Measurements from ENCODE around the gene ZNF70. TPM values are rescaled to one million over a fixed set of nuclear protein-coding genes. Genes with fewer than 3 reads are reported as not detected.

The ZNF70 gene
- total and polyA plus RNA-seq, 12 donors = 0.94 to 6.1 (median 4.6) TPM

GRCh38 chr22:23787910-23788309 lies 37.0 kb upstream of the ZNF70 start:
- H3K27me3 ChIP-seq = no peaks in the 10 kb centered on the region
- no peak for DNase-seq
- WGBS, 4 donors = 62 to 75% (median 63%) methylated on average over 3 of the region's 3 CpGs
- no peaks in the 10 kb centered on the region for H3K9me3 ChIP-seq (replicated peaks in 1 of 3)
- peaks cover 46 to 56% of the 10 kb centered on the region in 2 donors for H3K4me1 ChIP-seq (replicated peaks in 1 of 2)
- H3K36me3 ChIP-seq (replicated peaks in 1 of 2) = peaks cover 0 to 9% of the 10 kb centered on the region in 2 donors
- peak overlapping the region in 1 of 5 donors; percentile 100 for H3K27ac ChIP-seq
- intact Hi-C loops (cut with DNase I) = no loop called here
- TF ChIP-seq POLR2A (IDR thresholded peaks at IDR 0.05) (no peak), CTCF (IDR thresholded peaks at IDR 0.05) (no peak)
- H3K4me3 ChIP-seq = peak overlapping the region in 3 of 4 donors; percentile 39 to 76 (median 52)

GRCh38 chr22:23787600-23787896 lies 36.6 kb upstream of the ZNF70 start:
- H3K27me3 ChIP-seq = no peaks in the 10 kb centered on the region
- H3K9me3 ChIP-seq (replicated peaks in 1 of 3) = no peaks in the 10 kb centered on the region
- 1 to 15% (median 2%) methylated on average over 4 to 5 of the region's 5 CpGs for WGBS, 4 donors
- TF ChIP-seq CTCF (IDR thresholded peaks at IDR 0.05) (no peak), POLR2A (IDR thresholded peaks at IDR 0.05) (no peak)
- H3K4me1 ChIP-seq (replicated peaks in 1 of 2) = peaks cover 46 to 56% of the 10 kb centered on the region in 2 donors
- H3K27ac ChIP-seq = peak overlapping the region in 3 of 5 donors; percentile 97 to 100 (median 97)
- H3K4me3 ChIP-seq = peak overlapping the region; percentile 39 to 91 (median 64)
- no peak for DNase-seq
- intact Hi-C loops (cut with DNase I) = no loop called here
- H3K36me3 ChIP-seq (replicated peaks in 1 of 2) = peaks cover 0 to 6% of the 10 kb centered on the region in 2 donors

GRCh38 chr22:23786752-23787599 lies 36.1 kb upstream of the ZNF70 start, which contains the start of gene SMARCB1:
SMARCB1 (plus strand) TSS chr22:23786966; CDS start chr22:23787170, 204 bp downstream.
- Histone ChIP-seq H3K27me3 (no peaks in the 10 kb centered on the region), H3K9me3 (replicated peaks in 1 of 3) (no peaks in the 10 kb centered on the region), H3K4me3 (peak within 1 kb of the TSS; percentile 39 to 91 (median 64)), H3K27ac (peak within 1 kb of the TSS; percentile 97 to 100 (median 98)), H3K4me1 (replicated peaks in 1 of 2) (peaks cover 44 to 53% of the 10 kb centered on the region in 2 donors), H3K36me3 (replicated peaks in 1 of 2) (peaks cover 0 to under 1% of the 10 kb centered on the region in 2 donors)
- 0 to 1% (median 0%) methylated on average over 8 to 97 of the region's 97 CpGs for WGBS, 4 donors
- DNase-seq = peak; percentile 86 to 95 (median 90)
- peak; percentile 75 to 77 for TF ChIP-seq POLR2A (IDR thresholded peaks at IDR 0.05)
- no peak for TF ChIP-seq CTCF (IDR thresholded peaks at IDR 0.05)
- intact Hi-C loops (cut with DNase I) = no loop called here

- peak in 1 of 6 experiments; percentile 7 for TF ChIP-seq CTCF (IDR thresholded peaks at IDR 0.05)
- TF ChIP-seq POLR2A (IDR thresholded peaks at IDR 0.05) = no peak
- no peak for DNase-seq
- peaks cover 37 to 46% of the 10 kb centered on the region in 2 donors for H3K4me1 ChIP-seq (replicated peaks in 1 of 2)
- WGBS, 4 donors = 52 to 59% (median 55%) methylated on average over 9 of the region's 9 CpGs
- no peaks in the 10 kb centered on the region for H3K36me3 ChIP-seq (replicated peaks in 1 of 2)
- intact Hi-C loops (cut with DNase I) = no loop called here
- H3K27me3 ChIP-seq = no peaks in the 10 kb centered on the region
- H3K27ac ChIP-seq = peak overlapping the region; percentile 97 to 100 (median 98)
- H3K9me3 ChIP-seq (replicated peaks in 1 of 3) = no peaks in the 10 kb centered on the region
- peak overlapping the region in 1 of 4 donors; percentile 76 for H3K4me3 ChIP-seq
Measured at GRCh38 chr22:23786261-23786710, 35.4 kb upstream of the ZNF70 start.

Measured in adrenal gland (tissue), 12 donors.